PFSK-1 (cell line): ENCODE measurements around the gene GABRP.

ENCODE experiments used
- FOXP2 ChIP-seq: optimal IDR thresholded peaks from 2 replicates; pipeline ENCODE3; 2011; ENCODE audit warnings: borderline replicate concordance, control low read depth, inconsistent platforms; ENCODE audit not compliant: insufficient read depth; ENCODE audit errors: extremely low read length, extremely low read depth
- POLR2AphosphoS5 ChIP-seq: IDR thresholded peaks from 2 replicates; pipeline ENCODE4 v1.6.1; 2012; ENCODE audit warnings: low read depth, mild to moderate bottlenecking, control low read depth, low read length, moderate library complexity
- SIN3A ChIP-seq: IDR thresholded peaks from 2 replicates; pipeline ENCODE4 v1.6.1; 2012; ENCODE audit warnings: mild to moderate bottlenecking, low read length, moderate library complexity, borderline replicate concordance; ENCODE audit not compliant: insufficient read depth
- TAF1 ChIP-seq: IDR thresholded peaks from 2 replicates; pipeline ENCODE4 v1.6.1; 2012; ENCODE audit warnings: low read length, control low read depth, borderline replicate concordance; ENCODE audit not compliant: insufficient read depth
- TF ChIP-seq, protein P1 (sequence below), 2 experiments: IDR thresholded peaks; 2 replicates each; pipeline versions ENCODE4 v1.6.1 to v1.8.0; 2011 to 2012; ENCODE audit warnings: low read depth in 2 of 2, low read length in 2 of 2, control low read depth in 1 of 2, inconsistent platforms in 1 of 2, mild to moderate bottlenecking in 1 of 2, moderate library complexity in 1 of 2; ENCODE audit not compliant: insufficient read depth in 1 of 2

Gene GABRP

DNA sequence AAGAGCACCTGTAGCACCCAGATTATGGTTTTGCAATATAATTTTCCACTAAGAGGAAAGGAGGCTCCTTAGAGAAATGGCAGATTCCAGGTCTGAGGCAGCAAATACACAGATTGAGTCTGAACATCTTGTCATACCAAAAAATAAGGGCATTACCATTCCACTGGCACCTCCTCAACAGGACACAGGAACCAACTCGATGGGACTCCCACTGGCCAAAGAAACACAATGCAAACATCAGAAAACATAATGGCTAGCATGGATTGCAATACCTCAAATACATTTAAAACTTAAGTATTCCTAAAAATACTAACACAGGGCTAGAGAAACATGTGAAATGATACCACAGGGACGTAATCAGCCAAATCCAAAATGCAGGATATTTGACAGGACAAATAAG is 65.8 kb downstream of the GABRP start:
- TF ChIP-seq, protein P1, sequence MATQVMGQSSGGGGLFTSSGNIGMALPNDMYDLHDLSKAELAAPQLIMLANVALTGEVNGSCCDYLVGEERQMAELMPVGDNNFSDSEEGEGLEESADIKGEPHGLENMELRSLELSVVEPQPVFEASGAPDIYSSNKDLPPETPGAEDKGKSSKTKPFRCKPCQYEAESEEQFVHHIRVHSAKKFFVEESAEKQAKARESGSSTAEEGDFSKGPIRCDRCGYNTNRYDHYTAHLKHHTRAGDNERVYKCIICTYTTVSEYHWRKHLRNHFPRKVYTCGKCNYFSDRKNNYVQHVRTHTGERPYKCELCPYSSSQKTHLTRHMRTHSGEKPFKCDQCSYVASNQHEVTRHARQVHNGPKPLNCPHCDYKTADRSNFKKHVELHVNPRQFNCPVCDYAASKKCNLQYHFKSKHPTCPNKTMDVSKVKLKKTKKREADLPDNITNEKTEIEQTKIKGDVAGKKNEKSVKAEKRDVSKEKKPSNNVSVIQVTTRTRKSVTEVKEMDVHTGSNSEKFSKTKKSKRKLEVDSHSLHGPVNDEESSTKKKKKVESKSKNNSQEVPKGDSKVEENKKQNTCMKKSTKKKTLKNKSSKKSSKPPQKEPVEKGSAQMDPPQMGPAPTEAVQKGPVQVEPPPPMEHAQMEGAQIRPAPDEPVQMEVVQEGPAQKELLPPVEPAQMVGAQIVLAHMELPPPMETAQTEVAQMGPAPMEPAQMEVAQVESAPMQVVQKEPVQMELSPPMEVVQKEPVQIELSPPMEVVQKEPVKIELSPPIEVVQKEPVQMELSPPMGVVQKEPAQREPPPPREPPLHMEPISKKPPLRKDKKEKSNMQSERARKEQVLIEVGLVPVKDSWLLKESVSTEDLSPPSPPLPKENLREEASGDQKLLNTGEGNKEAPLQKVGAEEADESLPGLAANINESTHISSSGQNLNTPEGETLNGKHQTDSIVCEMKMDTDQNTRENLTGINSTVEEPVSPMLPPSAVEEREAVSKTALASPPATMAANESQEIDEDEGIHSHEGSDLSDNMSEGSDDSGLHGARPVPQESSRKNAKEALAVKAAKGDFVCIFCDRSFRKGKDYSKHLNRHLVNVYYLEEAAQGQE (IDR thresholded peaks at IDR 0.05; ENCODE audit: insufficient read depth in 1 of 2, low read depth in 2 of 2, low read length in 2 of 2): no peak
- TF ChIP-seq POLR2AphosphoS5: no peak
- no peak for TF ChIP-seq TAF1
- TF ChIP-seq SIN3A: no peak
- TF ChIP-seq FOXP2: no peak

DNA sequence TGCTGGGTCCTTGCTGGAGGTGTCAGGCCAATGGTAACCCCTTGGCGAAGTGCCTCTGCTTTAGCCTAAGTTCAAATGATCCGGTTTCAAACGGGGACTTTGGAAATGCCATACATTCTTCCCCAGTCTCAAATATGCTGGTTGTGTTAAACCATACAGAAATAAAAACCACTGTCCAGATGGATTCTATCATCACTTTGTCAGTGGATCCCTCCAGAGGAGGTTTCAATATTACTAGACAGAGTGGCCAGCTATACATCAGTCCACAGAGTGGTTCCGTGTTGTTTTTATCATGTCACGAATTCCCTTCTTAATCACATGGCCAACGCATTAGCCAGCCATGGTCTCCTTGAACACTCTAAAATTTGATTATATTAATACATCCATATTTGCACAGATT is 71.0 kb downstream of the GABRP start:
- TF ChIP-seq, protein P1 (IDR thresholded peaks at IDR 0.05; ENCODE audit: insufficient read depth in 1 of 2, low read depth in 2 of 2, low read length in 2 of 2): no peak
- no peak for TF ChIP-seq TAF1
- no peak for TF ChIP-seq POLR2AphosphoS5

DNA sequence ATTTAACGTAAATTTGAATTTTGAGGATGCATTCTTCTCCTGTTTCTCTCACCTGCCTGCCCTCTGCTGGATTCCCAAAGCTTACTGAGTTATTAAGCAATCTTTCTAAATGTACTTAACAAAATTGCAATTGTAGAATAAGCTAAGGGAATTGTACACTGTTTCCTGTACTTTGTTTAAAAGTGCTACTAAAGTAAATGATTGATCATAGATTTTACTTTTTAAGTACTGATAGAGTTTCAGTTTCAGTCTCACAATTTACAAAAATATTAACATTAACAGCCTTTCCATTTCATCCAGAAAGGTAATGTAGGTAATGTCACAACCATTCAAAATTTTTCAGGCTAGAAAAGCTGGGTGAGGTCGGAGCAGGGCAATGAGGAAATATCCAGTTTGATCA is 73.5 kb downstream of the GABRP start:
- TF ChIP-seq, protein P1 (IDR thresholded peaks at IDR 0.05; ENCODE audit: insufficient read depth in 1 of 2, low read depth in 2 of 2, low read length in 2 of 2): no peak
- TF ChIP-seq POLR2AphosphoS5 (no peak), TAF1 (no peak), SIN3A (no peak), FOXP2 (no peak)

DNA sequence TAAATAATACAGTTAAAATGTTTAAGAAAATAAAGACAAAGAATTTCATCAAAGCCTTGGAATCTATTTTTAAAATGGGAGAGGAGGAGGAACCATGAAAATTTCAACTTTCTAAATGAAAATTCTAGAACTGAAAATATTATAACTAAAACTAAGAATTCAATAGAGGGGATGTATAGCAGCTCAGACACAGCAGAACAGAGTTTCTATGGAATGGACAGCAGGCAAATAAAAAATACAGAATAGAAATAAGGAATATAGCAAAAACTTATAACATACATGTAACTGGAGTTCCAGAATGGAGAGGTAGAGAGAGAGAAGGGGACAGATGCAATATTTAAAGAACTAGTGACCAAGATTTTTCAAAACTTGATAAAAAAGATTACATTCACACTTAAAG is 76.9 kb downstream of the GABRP start:
- TF ChIP-seq TAF1: no peak

DNA sequence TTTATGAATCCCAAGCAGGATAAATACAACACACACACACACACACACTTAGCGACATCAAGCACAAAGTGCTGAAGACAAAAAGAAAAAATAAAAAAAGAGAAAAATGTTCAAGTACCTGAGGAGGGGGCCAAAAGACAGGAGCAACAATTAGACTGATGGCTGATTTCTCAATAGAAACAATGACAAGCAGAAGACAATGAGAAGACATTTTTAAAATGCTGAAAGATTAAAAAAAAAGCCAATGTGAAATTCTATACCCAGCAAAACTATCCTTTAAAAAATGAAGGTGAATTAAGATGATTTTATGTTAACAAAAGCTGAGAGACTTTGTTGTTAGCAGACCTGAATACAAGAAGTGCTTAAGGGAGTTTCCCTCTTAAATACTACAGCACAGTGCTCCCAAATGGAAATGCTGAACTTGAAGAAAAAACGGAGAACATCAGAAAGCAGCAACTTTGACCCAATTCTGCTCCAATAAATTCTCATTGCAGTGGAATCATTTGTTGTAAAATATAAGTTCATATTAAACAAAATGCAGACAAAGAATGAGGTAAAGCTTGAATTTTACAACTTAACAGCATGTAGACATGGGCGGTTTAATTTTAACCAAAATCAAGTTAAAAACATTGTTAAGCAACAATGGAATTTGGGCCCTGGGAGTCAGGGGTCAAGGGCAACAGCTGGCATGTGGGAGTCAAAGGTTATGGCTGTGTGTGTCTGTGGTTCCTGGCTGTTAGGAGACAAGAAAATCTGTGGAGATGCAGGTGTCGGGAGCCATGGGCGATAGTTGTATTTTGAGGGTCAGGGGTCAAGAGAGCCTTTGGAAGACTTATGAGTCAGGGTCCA is 77.5 kb downstream of the GABRP start:
- no peak for TF ChIP-seq TAF1
- TF ChIP-seq, protein P1 (IDR thresholded peaks at IDR 0.05; ENCODE audit: insufficient read depth in 1 of 2, low read depth in 2 of 2, low read length in 2 of 2): no peak
- no peak for TF ChIP-seq FOXP2
- TF ChIP-seq SIN3A: no peak
- TF ChIP-seq POLR2AphosphoS5: no peak
